Naive thymus-derived CD4-positive, alpha-beta T cell (primary cell): ENCODE results near the gene GTF3C1. TPM values are rescaled to one million over a fixed set of nuclear protein-coding genes. Genes with fewer than 3 reads are reported as not detected.
A peak's percentile ranks its signal among the peaks of the same experiment; 100 is the strongest.

ENCODE experiments used
- ATAC-seq: fragments of 150-1000 bp; cut with Tn5 transposase; 2 replicates; pipeline ENCODE4 v1.10.0; 2021; ENCODE audit warnings: mild to moderate bottlenecking, moderate library complexity
- CTCF ChIA-PET: fragments of 350-600 bp; sonication (Branson Sonifier 250); formaldehyde crosslinking; loops from one replicate; lab custom pipeline; 2021; ENCODE audit warnings: antibody characterized with exemption; lab: Charles Lee
- POLR2A ChIA-PET: fragments of 350-600 bp; sonication (Branson Sonifier 250); formaldehyde crosslinking; loops from one replicate; lab custom pipeline; 2021; ENCODE audit warnings: antibody characterized with exemption, inconsistent platforms; lab: Charles Lee
- DNase-seq, 9 donors: peaks; one replicate each; pipeline versions ENCODE4 v3.0.0 to v3.0.0-alpha.2; 2020 to 2022; ENCODE audit warnings: mixed read lengths in 1 of 9
- H3K27ac ChIP-seq: one replicate; pipeline ENCODE4 v1.7.0; 2013; ENCODE audit warnings: mild to moderate bottlenecking, low read depth, low read length, moderate library complexity
- H3K27me3 ChIP-seq, 2 donors: one replicate each; pipeline ENCODE4 v1.7.0; 2013; ENCODE audit warnings: low read length in 2 of 2, mild to moderate bottlenecking in 2 of 2, moderate library complexity in 2 of 2; ENCODE audit not compliant: control insufficient read depth in 2 of 2, insufficient read depth in 2 of 2
- H3K36me3 ChIP-seq, 3 experiments: 1 replicate in 2 of 3; 2 replicates in 1 of 3; pipeline ENCODE4 v1.7.0; 2013; ENCODE audit warnings: low read length in 3 of 3, mild to moderate bottlenecking in 3 of 3, moderate library complexity in 1 of 3; ENCODE audit not compliant: insufficient read depth in 3 of 3, control insufficient read depth in 2 of 3
- H3K4me1 ChIP-seq, 2 donors: one replicate each; pipeline ENCODE4 v1.7.0; 2013; ENCODE audit warnings: low read length in 2 of 2, mild to moderate bottlenecking in 2 of 2, moderate library complexity in 1 of 2; ENCODE audit not compliant: control insufficient read depth in 2 of 2, insufficient read depth in 2 of 2
- H3K4me3 ChIP-seq: 2 replicates; pipeline ENCODE4 v1.7.0; 2013; ENCODE audit warnings: mild to moderate bottlenecking, low read length
- H3K9me3 ChIP-seq, 3 experiments: 1 replicate in 2 of 3; 2 replicates in 1 of 3; pipeline ENCODE4 v1.7.0; 2013; ENCODE audit warnings: low read length in 3 of 3; ENCODE audit not compliant: control insufficient read depth in 2 of 3
- H3K27ac Mint-ChIP-seq, 9 donors: one replicate each; pipeline ENCODE4 v1.8.0; 2020 to 2022; ENCODE audit warnings: mixed read lengths in 9 of 9, mild to moderate bottlenecking in 8 of 9, moderate library complexity in 5 of 9, inconsistent platforms in 2 of 9
- H3K27me3 Mint-ChIP-seq, 5 donors: one replicate each; pipeline ENCODE4 v1.8.0; 2021 to 2022; ENCODE audit warnings: mixed read lengths in 5 of 5, mild to moderate bottlenecking in 1 of 5
- H3K36me3 Mint-ChIP-seq, 5 donors: one replicate each; pipeline ENCODE4 v1.8.0; 2020 to 2022; ENCODE audit warnings: mixed read lengths in 5 of 5, mild to moderate bottlenecking in 3 of 5, inconsistent platforms in 1 of 5
- H3K4me1 Mint-ChIP-seq, 7 donors: one replicate each; pipeline ENCODE4 v1.8.0; 2020 to 2022; ENCODE audit warnings: mixed read lengths in 7 of 7, mild to moderate bottlenecking in 3 of 7, inconsistent platforms in 1 of 7
- H3K4me3 Mint-ChIP-seq, 10 donors: one replicate each; pipeline ENCODE4 v1.8.0; 2020 to 2022; ENCODE audit warnings: mild to moderate bottlenecking in 10 of 10, mixed read lengths in 10 of 10, moderate library complexity in 6 of 10, inconsistent platforms in 2 of 10
- H3K9me3 Mint-ChIP-seq, 11 donors: one replicate each; pipeline ENCODE4 v1.8.0; 2020 to 2022; ENCODE audit warnings: mixed read lengths in 11 of 11, mild to moderate bottlenecking in 4 of 11, inconsistent platforms in 1 of 11, moderate library complexity in 1 of 11
- intact Hi-C, 2 donors: fragments of 100-400 bp; cut with micrococcal nuclease; formaldehyde crosslinking; loops; one replicate each; pipeline ENCODE4 v1.15.1; 2023
- polyA plus RNA-seq, 2 donors: library from polyadenylated mRNA; unstranded; fragments of 300-500 nt; fragmentation: Illumina TruSeq; gene quantifications; one replicate each; pipeline ENCODE4 v1.2.3, GENCODE V29; 2021
- total RNA-seq, 6 experiments: library from RNA in 5 of 6; stranded (reverse) in 5 of 6; gene quantifications; 1 replicate in 5 of 6; 2 replicates in 1 of 6; pipeline ENCODE4 v1.2.3 and lab custom pipeline; 2021 to 2026

GTF3C1 gene
- total and polyA plus RNA-seq, 7 experiments from 2014 or later: 19.0 to 60.0 (median 52.5) TPM

DNA sequence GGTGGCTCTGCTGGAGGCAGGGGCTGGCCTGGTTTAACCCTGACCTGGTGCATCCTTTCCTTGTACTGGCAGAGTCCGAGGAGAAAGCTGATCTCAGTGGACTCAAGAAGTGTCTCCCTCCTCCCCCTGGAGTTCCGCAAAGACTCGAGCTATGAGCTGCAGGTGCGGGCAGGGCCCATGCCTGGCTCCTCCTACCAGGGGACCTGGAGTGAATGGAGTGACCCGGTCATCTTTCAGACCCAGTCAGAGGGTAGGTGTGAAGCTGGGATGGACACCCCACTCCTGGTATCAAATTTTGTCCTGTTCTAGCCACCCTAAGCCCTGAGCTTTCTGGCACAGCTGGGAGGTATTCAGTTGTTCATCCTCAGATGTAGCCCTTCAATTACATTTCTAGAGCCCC, 105.2 kb downstream of the GTF3C1 start:
- intact Hi-C loops: no loop called here
- Histone ChIP-seq H3K4me1 (peaks cover 35 to 40% of the 10 kb centered on the region in 2 donors), H3K4me3 (no peak overlapping the region), H3K36me3 (peaks cover 14 to 88% (median 29%) of the 10 kb centered on the region in 3 experiments), H3K9me3 (peaks cover 0 to 13% (median 0%) of the 10 kb centered on the region in 3 experiments), H3K27ac (peak overlapping the region; percentile 31), H3K27me3 (no peaks in the 10 kb centered on the region)
- peaks cover 30 to 75% (median 66%) of the 10 kb centered on the region in 5 donors for H3K36me3 Mint-ChIP-seq
- POLR2A ChIA-PET: interaction anchor here (0.6 to 4.2 kb wide), 3 partner anchors 40 to 189 kb away, joined by 3 to 22 read pairs (median 3); no protein-coding TSS in a partner anchor
- DNase-seq (no peak), ATAC-seq (no peak)
- CTCF ChIA-PET: no interaction called here
- peak overlapping the region in 4 of 9 donors; percentile 46 to 92 (median 75) for H3K27ac Mint-ChIP-seq
- H3K4me1 Mint-ChIP-seq: peaks cover 33 to 50% (median 39%) of the 10 kb centered on the region in 7 donors
- H3K9me3 Mint-ChIP-seq: peaks cover 0 to 22% (median 0%) of the 10 kb centered on the region in 11 donors
- no peak overlapping the region for H3K4me3 Mint-ChIP-seq
- no peaks in the 10 kb centered on the region for H3K27me3 Mint-ChIP-seq

DNA sequence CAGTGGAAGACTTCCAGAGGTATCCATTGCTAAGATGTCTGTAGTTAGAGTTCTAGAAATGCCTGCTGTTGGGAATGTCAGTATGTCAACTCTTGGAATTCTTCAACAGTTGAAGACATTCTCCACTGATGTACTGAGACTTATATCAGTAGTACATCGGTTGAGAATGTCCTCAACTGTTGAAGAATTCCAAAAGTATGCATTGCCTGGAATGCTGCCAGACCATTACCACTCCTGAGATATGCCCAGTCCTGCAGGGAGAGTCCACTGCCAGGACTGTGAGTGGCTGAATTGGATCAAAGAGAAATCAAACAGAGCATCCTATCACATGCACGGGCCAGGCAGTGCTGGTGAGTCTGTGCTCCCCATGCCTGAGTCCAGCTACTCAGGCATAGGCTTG, 105.7 kb downstream of the GTF3C1 start:
- Histone ChIP-seq H3K36me3 (peaks cover 18 to 88% (median 34%) of the 10 kb centered on the region in 3 experiments), H3K27me3 (no peaks in the 10 kb centered on the region), H3K9me3 (peaks cover 0 to 13% (median 0%) of the 10 kb centered on the region in 3 experiments), H3K27ac (no peak overlapping the region), H3K4me1 (peaks cover 31 to 36% of the 10 kb centered on the region in 2 donors), H3K4me3 (no peak overlapping the region)
- no peak overlapping the region for H3K4me3 Mint-ChIP-seq
- ATAC-seq (no peak), DNase-seq (no peak)
- H3K36me3 Mint-ChIP-seq: peaks cover 35 to 76% (median 71%) of the 10 kb centered on the region in 5 donors
- H3K27ac Mint-ChIP-seq: peak overlapping the region in 4 of 9 donors; percentile 28 to 76 (median 52)
- H3K27me3 Mint-ChIP-seq: no peaks in the 10 kb centered on the region
- ChIA-PET POLR2A (interaction anchor here (0.6 to 4.2 kb wide), 3 partner anchors 40 to 189 kb away, joined by 3 to 22 read pairs (median 3); no protein-coding TSS in a partner anchor), CTCF (interaction anchor here (0.6 kb wide), 1 partner anchor 210 kb away, joined by 4 read pairs; no protein-coding TSS in a partner anchor)
- peaks cover 31 to 50% (median 39%) of the 10 kb centered on the region in 7 donors for H3K4me1 Mint-ChIP-seq
- intact Hi-C loops: no loop called here
- H3K9me3 Mint-ChIP-seq: peaks cover 0 to 22% (median 0%) of the 10 kb centered on the region in 11 donors

DNA sequence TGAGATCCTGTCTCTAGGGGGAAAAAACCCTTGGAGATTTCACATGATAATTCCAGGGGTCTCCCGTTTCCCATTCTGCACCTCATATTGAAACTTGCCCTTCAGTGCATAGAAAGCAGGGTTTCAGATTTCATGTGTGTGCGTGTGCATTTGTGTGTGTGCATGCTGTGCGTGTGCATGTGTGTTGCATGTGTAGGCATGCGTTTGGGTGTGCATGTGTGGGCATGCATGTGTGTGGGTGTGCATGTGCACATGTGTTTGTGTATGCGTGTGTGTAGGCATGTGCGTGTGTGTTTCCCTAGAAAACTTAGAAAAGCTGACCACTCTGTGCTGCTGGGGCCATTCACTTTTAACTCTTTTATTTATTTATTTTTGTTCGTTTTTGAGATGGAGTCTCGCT, 107.7 kb downstream of the GTF3C1 start:
- no peak overlapping the region for H3K4me3 ChIP-seq
- no peak for ATAC-seq
- peaks cover 37 to 68% (median 60%) of the 10 kb centered on the region in 5 donors for H3K36me3 Mint-ChIP-seq
- peaks cover 32 to 91% (median 41%) of the 10 kb centered on the region in 3 experiments for H3K36me3 ChIP-seq
- ChIA-PET CTCF (no interaction called here), POLR2A (no interaction called here)
- peaks cover 0 to 20% (median 0%) of the 10 kb centered on the region in 11 donors for H3K9me3 Mint-ChIP-seq
- peaks cover 16 to 19% of the 10 kb centered on the region in 2 donors for H3K4me1 ChIP-seq
- H3K9me3 ChIP-seq: peaks cover 0 to 13% (median 0%) of the 10 kb centered on the region in 3 experiments
- H3K27me3 Mint-ChIP-seq: no peaks in the 10 kb centered on the region
- no peak overlapping the region for H3K27ac ChIP-seq
- no peak overlapping the region for H3K4me3 Mint-ChIP-seq
- no peaks in the 10 kb centered on the region for H3K27me3 ChIP-seq
- intact Hi-C loops: no loop called here
- H3K27ac Mint-ChIP-seq: peak overlapping the region in 1 of 9 donors; percentile 32
- H3K4me1 Mint-ChIP-seq: peaks cover 19 to 33% (median 24%) of the 10 kb centered on the region in 7 donors
- DNase-seq: no peak

DNA sequence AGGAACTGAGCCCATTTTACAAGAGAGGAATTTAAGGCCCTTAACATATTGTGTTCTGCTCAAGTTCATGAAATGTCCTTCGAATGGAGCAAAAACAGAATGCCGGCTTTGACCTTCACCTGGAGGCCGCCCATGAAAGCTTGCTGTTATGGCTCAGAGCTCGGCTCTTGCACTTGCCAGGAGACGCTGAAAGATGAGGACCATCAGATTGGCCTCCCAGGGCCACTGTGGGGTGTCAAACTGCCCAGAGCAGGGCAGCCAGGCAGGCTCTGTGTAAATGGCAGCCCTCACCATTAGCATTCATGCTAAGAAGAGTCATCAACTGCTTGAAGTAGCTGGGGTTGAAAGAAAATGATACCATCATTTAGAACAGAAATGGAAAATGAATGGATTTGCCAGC, 108.4 kb downstream of the GTF3C1 start:
- DNase-seq: no peak
- H3K4me3 ChIP-seq: no peak overlapping the region
- POLR2A ChIA-PET: no interaction called here

DNA sequence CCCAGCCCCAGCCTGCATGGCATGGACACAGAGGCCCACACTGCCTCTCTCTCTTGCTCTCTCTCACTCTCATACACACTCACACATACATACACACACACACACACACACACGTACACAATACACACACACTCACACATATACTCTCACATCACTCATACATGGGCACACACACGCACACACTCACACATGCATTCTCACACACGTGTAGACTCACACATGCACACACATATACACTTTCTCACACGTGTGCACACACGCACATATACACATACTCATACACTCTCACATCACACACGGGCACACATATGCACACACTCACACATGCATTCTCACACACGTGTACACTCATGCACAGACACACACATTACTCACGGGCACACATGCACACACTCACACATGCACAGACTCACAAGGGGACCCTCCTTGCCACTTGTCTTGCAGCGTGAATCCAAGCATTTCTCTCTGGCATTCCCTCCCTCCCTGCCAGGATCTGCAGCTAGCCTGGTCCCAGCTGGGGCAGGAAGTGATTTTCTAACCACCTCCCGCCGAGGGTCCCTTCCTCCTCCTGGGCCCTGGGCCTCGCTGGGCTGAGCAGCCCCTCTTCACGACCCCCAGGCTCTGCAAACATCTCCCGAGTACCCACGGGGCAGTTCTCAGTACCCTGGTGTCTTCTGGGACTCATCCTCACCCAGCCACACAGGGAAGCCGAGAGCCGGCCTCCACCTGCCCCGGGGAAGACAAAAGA, 110.3 kb downstream of the GTF3C1 start:
- peak overlapping the region in 8 of 9 donors; percentile 6 to 83 (median 52) for H3K27ac Mint-ChIP-seq

More for the DNA sequence above, 108.4 kb downstream of the GTF3C1 start:
- Mint-ChIP-seq H3K4me1 (peaks cover 12 to 26% (median 17%) of the 10 kb centered on the region in 7 donors), H3K4me3 (no peak overlapping the region), H3K27ac (peak overlapping the region in 6 of 9 donors; percentile 6 to 81 (median 47)), H3K9me3 (peaks cover 0 to 16% (median 0%) of the 10 kb centered on the region in 11 donors), H3K27me3 (no peaks in the 10 kb centered on the region), H3K36me3 (peaks cover 37 to 68% (median 54%) of the 10 kb centered on the region in 5 donors)
- Histone ChIP-seq H3K9me3 (peaks cover 0 to 13% (median 0%) of the 10 kb centered on the region in 3 experiments), H3K27ac (no peak overlapping the region), H3K36me3 (peaks cover 32 to 94% (median 42%) of the 10 kb centered on the region in 3 experiments), H3K4me1 (peaks cover 11 to 12% of the 10 kb centered on the region in 2 donors), H3K27me3 (no peaks in the 10 kb centered on the region)
- CTCF ChIA-PET: interaction anchor here (0.6 to 1.7 kb wide), 2 partner anchors 19 to 261 kb away, joined by 4 to 6 read pairs; no protein-coding TSS in a partner anchor
- ATAC-seq: no peak
- intact Hi-C loops: no loop called here

DNA sequence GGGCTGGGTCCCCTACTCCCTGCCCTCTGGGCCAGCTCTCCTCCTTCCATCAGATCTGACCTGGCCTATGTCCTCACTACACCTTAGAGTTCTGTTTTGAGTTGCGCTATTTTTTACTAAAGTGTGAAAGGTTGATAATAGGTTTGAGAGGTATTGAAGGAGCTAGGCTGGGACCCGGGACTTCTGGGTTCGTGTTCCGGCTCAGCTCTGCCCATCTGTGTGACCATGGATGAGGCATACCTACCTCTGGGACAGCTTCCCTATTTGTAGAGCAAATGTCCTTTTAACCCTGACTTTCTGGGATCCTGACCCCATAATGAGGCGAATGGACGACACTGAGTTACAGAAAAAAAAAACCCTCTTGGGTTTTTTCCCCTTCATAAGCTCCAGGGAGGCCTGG, 111.8 kb downstream of the GTF3C1 start:
- intact Hi-C loops: no loop called here
- Mint-ChIP-seq H3K9me3 (peaks cover 0 to 4% (median 0%) of the 10 kb centered on the region in 11 donors), H3K4me3 (no peak overlapping the region), H3K36me3 (peaks cover 21 to 60% (median 37%) of the 10 kb centered on the region in 5 donors), H3K27me3 (no peaks in the 10 kb centered on the region), H3K27ac (peak overlapping the region in 7 of 9 donors; percentile 26 to 81 (median 42)), H3K4me1 (peaks cover 10 to 19% (median 14%) of the 10 kb centered on the region in 7 donors)
- Histone ChIP-seq H3K4me3 (no peak overlapping the region), H3K36me3 (peaks cover 19 to 91% (median 37%) of the 10 kb centered on the region in 3 experiments), H3K4me1 (no peaks in the 10 kb centered on the region), H3K9me3 (no peaks in the 10 kb centered on the region), H3K27ac (no peak overlapping the region), H3K27me3 (no peaks in the 10 kb centered on the region)
- ATAC-seq (no peak), DNase-seq (peak in 1 of 9 donors; percentile 10)
- CTCF ChIA-PET: no interaction called here
- POLR2A ChIA-PET: interaction anchor here (0.6 to 1.6 kb wide), 4 partner anchors 16 to 694 kb away, joined by 3 to 6 read pairs (median 4); no protein-coding TSS in a partner anchor

More for the DNA sequence above, 110.3 kb downstream of the GTF3C1 start:
- no peaks in the 10 kb centered on the region for H3K27me3 ChIP-seq
- H3K36me3 ChIP-seq: peaks cover 23 to 93% (median 38%) of the 10 kb centered on the region in 3 experiments
- ATAC-seq: peak; percentile 37
- Mint-ChIP-seq H3K27me3 (no peaks in the 10 kb centered on the region), H3K4me1 (peaks cover 6 to 10% (median 9%) of the 10 kb centered on the region in 7 donors), H3K4me3 (no peak overlapping the region), H3K36me3 (peaks cover 30 to 66% (median 49%) of the 10 kb centered on the region in 5 donors), H3K9me3 (peaks cover 0 to 10% (median 0%) of the 10 kb centered on the region in 11 donors)
- CTCF ChIA-PET: interaction anchor here (1.7 kb wide), 1 partner anchor 260 kb away, joined by 4 read pairs; no protein-coding TSS in a partner anchor
- H3K4me1 ChIP-seq: no peaks in the 10 kb centered on the region
- intact Hi-C loops: no loop called here
- POLR2A ChIA-PET: interaction anchor here (0.6 to 1.0 kb wide), 2 partner anchors 10 to 32 kb away, joined by 3 read pairs; no protein-coding TSS in a partner anchor
- DNase-seq: no peak
- H3K27ac ChIP-seq: peak overlapping the region; percentile 24
- peaks cover 0 to 8% (median 0%) of the 10 kb centered on the region in 3 experiments for H3K9me3 ChIP-seq
- H3K4me3 ChIP-seq: no peak overlapping the region
